ENCODE data around the gene DMD.
"Not testable (repeated sequence)": the region's sequence is repeated elsewhere in the genome, so short reads cannot be mapped to it uniquely, and the experiment has no call there.

The DMD gene

DNA sequence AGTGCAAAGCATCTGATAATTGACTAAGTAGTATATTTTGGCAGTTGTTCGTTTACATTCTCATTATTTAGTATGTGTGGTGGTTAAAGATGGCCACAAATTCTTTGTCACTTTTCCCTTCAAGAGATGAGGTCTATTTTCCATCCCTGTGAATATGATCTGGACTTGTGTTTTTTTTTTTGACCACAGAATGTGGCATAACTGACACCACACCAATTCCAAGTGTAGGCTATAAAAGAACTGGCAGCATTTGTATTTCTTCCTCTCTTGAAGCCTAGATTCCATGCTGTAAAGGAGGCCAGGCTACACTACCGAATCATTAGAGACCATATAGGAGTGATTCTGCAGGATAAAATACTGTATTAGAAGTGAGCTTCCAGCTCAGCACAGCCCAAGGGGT lies 596.6 kb downstream of the DMD start:
- no peak for DNase-seq (ENCODE audit: low read depth)

DNA sequence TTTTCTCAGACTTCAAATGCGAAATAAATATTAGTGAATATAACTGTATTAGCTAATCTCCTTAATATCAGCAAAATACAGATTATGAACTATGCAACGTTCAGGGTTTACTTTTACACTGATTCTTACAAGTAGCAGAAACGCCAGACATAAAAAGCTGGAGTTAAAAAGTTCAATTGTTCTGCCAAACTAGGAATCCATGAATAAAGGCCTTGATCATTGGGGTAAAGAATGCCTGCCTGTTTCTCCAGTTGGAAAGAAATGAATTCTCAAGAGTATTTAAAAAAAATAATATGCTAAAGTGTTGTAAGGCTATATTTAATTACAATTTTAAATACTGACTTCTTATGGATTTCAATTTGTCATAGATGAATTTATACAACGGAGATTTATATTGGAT lies 612.2 kb downstream of the DMD start:
- DNase-seq (ENCODE audit: low read depth): no peak

DNA sequence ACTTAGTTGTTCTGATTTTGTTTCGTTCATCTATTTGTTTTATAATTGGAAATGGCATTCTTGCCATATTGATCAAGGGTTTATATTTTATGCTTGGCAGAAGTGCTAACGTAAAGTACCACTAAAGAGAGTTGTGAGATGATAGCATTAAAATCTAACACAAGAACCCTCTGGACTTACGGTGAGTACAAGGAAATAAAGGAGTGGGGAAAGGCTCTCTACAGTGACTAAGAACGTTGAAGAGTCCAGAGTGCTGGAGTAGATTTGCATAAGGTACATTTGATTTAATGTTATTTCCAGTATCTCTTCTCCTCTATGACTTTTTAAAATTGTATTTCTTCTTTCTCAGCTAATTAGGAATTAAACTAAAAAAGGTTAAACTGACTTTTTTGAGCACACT lies 612.6 kb downstream of the DMD start:
- no peak for DNase-seq (ENCODE audit: low read depth)

DNA sequence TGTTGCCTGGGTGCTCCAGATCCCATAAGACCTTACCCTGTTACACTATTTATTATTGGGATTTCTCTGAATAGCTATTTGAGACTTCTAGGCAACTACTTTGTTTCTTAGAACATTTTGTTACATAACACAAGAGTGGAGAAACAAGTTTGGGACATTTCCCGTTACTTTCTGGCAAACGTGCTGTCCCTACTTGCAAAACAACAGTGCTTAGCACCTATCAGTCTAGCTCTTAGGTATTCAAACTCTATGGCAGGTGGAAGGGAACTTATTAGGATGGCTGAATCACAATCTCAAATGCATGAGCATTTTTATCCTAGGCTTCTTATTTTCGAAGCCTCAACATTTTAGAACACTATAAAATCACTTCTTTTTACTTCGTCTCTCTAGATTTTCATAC lies 613.6 kb downstream of the DMD start:
- no peak for DNase-seq (ENCODE audit: low read depth)

DNA sequence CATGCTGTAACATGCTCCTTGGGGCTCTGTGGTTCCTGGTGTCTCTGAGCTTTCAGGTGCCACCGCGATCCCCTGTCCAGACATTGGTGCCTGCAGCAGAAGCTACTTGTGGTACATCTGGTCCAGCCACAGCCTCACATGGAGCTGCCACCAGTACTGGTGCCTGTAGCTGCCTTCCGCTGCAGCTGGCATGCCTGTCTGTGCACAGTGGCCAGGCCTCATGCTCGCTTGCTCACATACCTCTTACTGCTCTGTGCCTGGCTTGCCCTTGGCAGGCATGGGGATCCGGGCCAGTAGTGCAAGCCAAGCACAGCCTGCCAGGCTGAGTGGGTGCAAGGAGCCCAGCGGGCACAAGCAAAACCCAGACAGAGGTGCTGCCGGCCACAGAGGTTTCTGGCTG lies 618.6 kb downstream of the DMD start:
- DNase-seq (ENCODE audit: low read depth): no peak

DNA sequence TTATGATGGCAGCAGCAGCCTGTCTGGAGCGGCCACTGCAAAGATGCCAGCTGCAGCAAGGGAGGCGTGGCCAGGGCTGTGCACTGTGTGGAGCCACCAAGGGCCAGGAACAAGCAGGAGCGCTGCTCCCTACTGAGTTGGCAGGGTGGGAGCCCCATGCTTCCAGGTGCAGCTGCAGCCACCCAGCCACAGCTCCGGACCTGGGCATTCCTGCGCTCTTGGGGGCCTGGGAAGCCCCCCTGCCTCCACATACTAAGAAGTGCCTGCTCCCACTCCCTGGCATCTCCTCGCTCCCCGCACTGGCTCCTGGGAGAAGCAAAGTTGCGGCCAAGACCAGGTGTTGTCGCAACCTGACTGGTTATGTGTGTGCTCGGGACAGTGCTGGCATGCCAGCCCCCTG lies 619.8 kb downstream of the DMD start:
- no peak for DNase-seq (ENCODE audit: low read depth)

DNA sequence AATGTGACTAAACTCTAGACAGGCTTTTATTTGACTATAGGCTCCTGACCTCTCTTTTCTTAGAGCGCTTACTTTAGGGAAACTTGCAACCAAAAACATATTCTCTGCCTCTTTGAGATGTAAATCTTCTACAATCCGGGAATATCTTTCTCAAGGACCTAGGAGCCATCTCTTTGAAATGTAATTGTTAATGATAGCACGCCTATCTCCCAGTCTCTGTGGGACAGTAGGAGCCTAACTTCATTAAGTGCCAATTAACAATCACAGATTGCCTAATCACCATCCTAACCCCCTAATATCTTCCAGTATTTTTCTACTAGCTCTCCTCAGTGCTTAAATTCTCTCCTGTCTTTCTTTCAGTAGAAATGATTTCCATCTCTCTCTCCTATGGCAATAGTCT lies 628.6 kb downstream of the DMD start:
- DNase-seq (ENCODE audit: low read depth): no peak

DNA sequence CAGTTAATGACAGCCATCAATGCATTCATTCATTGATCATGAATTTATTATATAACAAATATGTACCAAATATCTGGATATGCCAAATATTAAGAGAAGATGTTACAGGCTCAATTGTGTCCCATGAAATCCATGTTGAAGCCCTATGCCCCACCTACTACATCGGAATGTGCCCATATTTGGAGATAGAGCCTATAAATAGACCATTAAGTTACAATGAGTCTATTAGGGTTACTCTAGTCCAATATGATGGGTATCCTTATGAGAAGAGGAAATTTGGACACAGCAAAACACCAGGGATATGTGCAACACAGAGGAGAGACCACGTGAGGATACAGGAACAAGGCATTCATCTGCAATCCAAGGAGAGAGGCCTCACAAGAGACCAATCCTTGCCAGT lies 634.5 kb downstream of the DMD start:
- no peak for DNase-seq (ENCODE audit: low read depth)

DNA sequence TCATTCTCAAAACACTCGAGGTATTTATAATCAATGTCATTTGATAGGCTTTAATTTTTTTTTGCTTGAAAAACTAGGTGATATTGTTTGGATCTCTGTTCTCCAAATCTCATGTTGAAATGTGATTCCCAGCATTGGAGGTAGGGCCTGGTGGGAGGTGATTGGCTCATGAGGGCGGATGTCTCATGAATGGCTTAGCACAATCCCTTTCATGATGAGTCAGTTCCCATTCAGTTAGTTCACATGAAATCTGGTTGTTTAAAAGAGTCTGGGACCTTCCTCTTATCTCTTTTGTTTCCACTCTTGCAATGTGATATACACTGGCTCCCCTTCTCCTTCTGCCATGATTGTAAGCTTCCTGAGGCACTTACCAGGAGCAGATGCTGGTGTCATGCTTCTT lies 638.7 kb downstream of the DMD start:
- DNase-seq (ENCODE audit: low read depth): no peak

DNA sequence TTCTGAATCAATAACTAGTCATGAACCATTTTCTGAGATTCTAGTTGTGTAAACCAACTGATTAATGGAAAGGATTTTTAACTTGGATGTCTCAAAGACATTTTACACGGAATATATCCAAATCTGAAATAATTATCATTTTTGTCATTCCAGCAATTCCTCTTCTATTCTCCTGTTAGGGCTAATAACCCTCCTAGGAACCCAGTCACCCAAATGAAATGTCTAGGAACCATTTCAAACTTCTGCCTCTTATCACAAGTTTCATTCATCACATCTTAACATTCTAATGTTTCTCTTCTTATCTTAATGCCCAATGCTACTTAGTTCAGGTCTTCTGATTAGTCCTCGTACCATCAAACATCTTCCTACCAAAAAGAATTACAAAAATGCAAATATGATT lies 639.8 kb downstream of the DMD start:
- DNase-seq (ENCODE audit: low read depth): no peak

DNA sequence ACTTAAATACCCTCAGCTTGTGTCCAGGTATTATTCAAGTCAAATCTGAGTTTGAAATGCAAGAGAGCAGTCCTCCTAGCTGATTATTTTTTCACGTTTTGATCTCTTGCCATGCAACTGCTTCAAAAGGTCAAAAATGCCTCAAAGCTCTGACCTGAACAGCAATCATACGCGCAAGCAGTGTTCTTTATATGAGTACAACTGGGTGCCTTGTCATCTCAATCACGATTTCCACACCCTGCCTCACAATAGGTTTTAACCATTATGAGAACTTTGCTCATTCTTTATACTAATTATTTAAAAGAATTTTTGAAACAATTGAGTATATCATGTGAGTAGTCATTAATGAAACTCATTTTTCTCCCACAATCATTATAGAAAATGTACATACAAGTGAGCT lies 649.1 kb downstream of the DMD start:
- DNase-seq (ENCODE audit: low read depth): no peak

DNA sequence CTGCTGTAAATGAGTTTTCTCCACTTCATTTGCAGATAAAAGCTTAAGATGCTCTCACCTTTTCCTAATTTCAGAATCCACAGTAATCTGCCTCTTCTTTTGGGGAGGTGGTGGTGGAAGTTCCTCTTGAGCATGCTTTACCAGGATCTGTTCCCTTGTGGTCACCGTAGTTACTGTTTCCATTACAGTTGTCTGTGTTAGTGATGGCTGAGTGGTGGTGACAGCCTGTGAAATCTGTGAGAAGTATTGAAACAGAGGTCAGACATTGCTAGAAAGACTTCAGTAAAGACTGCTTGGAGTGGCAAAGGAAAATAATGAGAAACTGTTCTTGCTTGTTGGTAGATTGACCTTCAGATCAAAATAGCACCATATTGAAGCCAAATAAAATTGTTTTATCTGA lies 666.2 kb downstream of the DMD start:
- no peak for DNase-seq (ENCODE audit: low read depth)

DNA sequence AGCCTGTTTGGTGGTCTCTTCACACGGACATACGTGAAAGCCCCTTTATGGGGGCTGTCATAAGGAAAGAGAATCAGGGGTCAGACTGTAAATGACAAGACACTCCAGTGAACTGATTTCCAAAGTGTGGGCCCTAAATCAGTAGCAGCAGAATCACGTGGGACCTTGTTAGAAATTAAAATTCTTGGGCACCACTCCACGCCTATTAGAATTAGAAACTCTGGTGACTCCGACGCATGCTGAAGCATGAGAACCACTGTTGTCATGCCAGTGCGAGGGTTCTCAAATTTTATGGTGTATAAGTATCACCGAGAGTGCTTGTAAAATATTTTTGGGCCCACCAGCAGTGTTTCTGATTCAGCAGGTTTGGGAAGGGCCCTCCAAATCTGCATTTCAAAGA lies 672.8 kb downstream of the DMD start:
- DNase-seq (ENCODE audit: low read depth): no peak

DNA sequence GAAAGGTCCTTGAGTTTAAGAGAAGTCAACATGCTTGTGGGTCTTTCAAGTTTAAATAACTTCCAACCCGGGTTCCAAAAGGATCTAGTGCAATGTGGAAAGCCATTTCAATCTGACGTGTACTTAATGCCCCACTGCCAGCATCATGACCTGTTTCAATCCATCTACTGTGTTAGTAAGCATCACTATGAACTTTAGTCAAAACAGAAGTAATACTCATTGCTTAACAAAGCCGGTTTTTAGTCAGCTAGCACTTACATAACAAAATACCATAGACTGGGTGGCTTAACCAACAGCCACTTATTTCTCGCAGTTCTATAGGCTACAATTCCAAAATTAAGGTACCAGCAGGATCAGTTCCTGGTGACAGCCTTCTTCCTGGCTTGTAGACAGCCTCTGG lies 677.5 kb downstream of the DMD start:
- no peak for DNase-seq (ENCODE audit: low read depth)

DNA sequence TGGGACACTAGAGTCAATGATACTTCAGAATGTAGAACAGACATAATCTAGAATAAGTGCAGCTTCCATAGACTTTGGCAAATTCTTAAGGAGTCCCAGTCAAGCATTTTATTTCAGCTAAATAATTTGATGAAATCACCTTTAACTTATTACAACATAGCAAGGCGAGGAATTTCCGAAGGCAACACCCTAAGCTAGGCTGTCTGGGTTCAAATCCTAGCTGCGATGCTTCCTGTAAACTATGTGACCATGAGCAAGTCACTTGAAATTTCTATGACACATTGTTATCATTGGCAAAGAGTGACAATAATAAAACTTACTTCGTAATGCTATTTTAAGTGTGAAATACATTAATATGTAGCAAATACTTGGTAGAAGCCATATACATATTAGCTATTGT lies 679.1 kb downstream of the DMD start:
- no peak for DNase-seq (ENCODE audit: low read depth)

DNA sequence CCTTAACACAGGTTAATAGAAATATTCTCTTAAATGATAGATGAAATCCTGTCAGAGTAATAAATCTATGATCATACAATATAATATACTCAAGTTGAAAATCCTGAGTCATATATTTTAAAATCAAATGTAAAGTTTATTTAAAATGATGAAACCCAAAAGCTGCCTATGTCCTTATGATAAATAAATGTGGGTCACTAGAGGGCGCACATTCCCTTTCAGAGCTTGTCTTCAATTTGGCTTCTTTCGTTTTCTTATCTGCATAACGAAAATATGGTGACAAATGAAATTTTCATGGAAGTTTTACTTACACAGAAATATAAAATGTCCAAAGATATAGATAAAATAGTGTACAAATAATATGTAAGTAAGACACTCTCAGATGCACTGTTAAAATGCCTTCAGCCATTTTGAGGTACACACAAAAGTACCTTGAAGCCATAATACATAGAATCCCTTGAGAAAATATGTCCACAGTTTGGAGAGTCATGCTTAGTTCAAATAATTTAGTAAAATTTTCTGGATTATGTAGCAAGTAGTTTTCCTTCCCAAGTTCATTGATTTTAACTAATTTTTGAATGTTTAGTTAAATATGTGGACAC lies 680.4 kb downstream of the DMD start:
- DNase-seq (ENCODE audit: low read depth): peak; percentile 8

DNA sequence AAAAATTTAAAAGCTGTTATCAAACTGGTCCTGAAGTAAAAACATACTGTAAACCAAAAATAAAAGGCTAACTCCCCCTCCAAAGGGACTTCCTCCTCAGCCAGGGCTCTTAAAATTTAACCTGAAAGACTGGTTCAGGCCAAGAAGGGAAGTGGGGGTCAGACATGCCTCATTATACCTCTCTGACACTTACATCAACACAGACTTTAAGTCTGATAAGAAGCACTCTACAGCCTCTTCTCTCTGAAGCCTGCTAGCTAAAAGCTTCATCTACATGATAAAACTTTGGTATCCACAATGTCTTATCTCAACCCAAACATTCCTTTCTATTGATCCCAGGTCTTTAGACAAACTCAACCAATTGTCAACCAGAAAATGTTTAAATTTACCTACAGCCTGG lies 682.9 kb downstream of the DMD start:
- not testable (repeated sequence) for DNase-seq (ENCODE audit: low read depth)

DNA sequence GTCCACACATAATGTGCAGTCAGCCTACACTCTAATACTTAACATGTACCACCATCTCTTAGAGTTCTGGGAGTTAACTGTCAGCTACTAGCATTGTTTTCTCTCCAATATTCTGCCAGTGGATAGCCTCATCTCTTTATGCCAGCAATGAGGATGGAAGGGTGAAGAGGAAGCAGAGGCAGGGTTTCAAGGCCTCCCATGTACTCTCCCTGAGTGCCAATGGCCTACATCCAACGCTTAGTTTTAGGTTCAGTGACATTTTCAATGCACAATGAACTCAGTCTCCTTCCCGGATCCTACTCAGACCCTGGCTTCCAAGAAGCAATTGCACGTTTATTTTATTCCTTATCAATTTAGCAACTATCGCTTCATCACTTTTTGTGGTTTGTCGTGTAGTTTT lies 686.1 kb downstream of the DMD start:
- no peak for DNase-seq (ENCODE audit: low read depth)

DNA sequence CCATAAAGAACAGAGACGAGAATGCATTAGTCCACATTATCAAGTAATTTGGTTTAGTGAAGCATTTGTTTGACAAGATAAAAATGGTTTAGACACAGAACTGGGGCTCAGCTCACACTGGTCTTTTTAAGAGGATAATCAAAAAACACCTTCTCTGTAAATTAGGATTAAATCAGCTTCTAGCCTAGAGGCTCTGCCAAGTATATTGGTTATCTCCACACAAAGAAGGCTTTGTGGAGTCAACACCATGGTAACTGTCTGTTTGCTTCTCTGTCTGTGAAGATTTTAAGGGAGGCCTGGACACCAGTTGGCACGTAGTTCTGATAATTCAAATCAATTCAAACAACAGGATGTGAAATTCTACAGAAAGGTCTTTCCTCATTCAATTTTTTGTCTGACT lies 687.0 kb downstream of the DMD start:
- no peak for DNase-seq (ENCODE audit: low read depth)

DNA sequence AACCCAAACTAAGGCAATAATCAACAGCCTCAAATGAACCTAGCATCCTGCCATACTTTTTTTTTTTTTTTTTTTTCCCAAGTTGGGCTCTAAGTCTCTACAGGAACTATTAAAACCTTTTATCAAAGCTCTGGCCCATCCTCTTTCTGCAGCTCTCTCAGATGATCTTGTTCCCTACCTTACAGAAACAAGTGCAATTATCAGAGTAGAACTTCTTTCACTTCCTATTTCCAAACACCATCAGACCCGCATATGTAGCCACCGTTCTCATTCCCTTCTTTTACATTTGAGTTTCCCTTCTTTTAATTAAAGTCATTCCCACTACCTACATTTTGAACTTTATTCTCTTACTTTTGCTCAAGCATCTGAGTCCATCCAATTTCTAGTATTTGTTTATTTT lies 690.6 kb downstream of the DMD start:
- DNase-seq (ENCODE audit: low read depth): no peak

DNA sequence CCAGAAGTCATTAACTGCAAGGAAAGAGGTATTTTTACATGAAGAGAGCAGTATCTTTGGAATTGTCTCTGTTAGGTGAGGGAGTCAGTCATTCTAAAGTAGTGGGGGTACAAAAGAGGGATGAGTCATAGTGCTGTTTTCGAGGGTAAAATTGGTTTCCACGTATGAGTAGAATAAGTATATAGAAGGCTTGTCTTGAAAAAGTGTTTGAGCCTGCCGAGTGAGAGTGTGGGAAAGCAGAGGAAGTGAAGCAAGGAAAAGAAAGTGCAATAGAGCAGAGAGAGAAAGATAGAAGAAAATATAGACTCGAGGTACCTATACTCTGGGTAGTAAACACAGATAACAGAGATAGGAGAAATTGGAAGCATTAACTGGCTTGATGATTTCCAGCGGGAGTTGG lies 696.4 kb downstream of the DMD start:
- DNase-seq (ENCODE audit: low read depth): no peak

DNA sequence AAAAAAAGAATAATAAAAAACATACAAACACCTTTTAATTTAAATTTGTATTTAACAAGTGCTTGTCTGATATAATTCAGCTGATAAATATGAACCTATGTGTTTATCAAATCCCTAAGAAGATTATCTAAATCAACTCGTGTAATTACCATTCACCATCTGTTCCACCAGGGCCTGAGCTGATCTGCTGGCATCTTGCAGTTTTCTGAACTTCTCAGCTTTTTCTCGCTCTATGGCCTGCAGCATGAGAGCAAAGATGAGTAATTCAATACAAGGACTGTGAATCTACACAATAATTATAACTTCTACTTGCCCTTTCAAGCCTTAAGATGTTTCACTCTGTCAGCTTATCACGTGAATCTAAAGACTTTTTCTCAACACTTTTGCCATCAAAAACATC lies 709.7 kb downstream of the DMD start:
- DNase-seq (ENCODE audit: low read depth): no peak

DNA sequence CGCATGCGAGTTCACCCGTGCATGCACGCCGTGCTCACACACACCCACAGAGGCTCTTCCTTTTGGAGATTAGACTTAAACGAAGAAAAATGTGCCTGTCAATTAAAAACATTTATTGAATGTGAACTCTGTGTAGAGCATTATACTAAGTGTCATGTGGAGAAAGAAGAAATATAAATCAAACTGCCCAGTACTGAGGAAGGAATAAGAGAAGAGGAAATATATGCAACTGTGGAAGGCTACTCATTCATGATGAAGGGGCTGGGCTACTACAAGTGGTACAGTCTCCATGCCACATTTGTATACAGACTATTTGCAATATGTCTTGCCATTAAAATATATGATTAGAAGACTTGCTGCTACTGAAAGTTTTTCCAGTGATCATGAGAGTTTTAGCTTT lies 714.7 kb downstream of the DMD start:
- no peak for DNase-seq (ENCODE audit: low read depth)

DNA sequence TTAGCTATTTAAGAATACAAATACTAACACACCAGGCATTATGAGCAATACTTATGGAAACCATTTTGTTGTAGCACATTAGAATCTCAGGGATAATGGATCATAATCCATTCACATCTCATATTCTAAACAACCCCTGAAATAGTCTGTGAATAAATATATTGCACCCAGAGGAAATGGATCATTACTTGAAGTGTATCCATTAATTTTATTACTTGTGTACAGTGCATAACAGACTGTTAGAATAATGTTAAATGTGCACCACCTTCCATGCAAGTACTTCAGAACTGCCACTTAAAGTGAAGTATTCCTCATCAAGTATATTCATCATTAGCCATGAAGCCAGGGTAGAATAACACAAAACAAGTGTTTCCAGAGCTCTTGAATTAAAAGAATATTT lies 715.5 kb downstream of the DMD start:
- no peak for DNase-seq (ENCODE audit: low read depth)

DNA sequence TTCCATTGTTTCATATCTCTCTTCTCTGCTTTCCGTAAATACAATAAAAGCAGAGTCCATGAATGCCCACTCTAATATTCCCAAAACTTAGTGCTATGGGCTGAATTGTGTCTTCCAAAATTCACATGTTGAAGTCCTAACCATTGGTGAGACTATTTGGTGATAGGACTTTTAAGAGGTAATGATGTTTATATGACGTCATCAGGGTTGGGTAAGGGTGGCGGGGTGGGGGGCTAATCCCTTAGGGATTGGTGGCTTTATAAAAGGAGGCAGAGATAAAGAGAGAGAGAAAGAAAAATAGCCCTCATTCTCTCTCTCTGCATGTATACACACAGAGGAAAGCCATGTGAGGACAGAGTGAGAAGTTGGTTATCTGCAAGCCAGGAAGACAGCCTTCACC lies 722.2 kb downstream of the DMD start:
- DNase-seq (ENCODE audit: low read depth): no peak

Measured in EH (cell line).